HG02852 (cell line): Measurements from ENCODE around the gene DNM3.
"Not testable (repeated sequence)": the region's sequence is repeated elsewhere in the genome, so short reads cannot be mapped to it uniquely, and the experiment has no call there.

Experiments
- ATAC-seq: cut with Tn5 transposase; IDR thresholded peaks from one replicate; pipeline ENCODE4 v1.9.1; 2021; ENCODE audit warnings: mild to moderate bottlenecking, moderate library complexity; ENCODE audit not compliant: unreplicated experiment

Gene DNM3

GRCh38 chr1:172005856-172006255 is 164.6 kb downstream of the DNM3 start:
- ATAC-seq, result no peak

DNA sequence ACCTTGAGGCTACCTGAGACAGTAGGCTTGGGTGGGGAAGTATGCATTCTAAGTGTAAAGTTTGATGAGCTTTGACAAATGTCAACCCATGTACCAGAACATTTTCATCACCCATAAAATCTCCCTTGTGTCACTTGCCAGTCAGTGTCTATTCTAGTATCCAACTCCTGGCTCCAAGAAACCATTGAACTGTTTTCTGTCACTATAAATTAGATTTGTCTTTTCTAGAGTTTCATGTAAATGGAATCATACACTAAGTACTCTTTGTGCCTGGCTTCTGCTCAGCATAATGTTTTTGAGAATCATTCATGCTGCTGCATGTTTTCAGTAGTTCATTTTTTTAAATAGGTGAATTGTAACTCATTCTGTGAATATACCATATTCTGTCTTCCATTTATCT is 165.4 kb downstream of the DNM3 start:
- ATAC-seq, result no peak

DNA sequence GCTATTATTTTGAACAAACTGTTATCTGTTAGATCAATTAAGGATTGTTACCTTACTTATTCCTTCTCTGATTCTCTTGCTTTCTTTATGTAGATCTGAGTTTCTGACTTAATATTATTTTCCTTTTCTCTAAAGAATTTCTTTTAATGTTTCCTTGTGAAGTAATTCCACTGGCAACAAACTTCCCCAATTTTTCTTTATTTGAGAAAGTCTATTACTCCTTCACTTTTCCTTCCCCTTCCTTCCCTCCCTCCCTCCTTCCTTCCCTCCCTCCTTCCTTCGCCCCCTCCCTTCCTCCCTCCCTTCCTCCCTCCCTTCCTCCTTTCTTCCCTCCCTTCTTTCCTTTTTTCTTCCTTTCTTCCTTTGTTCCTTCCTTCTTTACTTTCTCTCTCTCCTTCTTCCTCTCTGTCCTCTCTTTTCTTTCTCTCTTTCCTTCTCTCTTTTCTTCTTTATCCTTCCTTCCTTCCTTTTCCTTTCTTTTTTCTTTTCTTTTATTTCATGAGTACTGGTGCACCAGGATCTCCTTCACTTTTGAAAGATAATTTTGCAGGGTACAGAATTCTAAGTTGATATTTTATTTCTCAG is 177.5 kb downstream of the DNM3 start:
- ATAC-seq, result no peak

DNA sequence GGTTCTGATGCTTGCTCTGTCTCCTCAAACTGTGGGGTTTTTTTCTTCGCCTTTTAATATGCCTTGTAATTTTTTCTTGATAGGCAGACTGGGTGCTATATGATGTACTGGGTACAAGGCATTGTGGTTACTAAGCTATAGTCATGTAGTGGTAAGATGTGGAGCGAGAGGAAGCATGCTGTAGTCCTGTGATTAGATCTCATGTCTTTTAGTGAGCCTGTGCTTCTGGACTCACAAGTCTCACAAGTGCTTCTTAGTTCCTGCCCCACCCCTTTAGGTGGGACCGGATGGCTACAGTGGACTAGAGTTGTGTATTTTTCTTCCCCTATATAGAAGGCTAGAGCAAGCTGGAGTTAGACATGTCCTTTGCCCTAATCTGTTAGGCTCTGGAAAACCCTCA is 178.7 kb downstream of the DNM3 start:
- no peak for ATAC-seq

DNA sequence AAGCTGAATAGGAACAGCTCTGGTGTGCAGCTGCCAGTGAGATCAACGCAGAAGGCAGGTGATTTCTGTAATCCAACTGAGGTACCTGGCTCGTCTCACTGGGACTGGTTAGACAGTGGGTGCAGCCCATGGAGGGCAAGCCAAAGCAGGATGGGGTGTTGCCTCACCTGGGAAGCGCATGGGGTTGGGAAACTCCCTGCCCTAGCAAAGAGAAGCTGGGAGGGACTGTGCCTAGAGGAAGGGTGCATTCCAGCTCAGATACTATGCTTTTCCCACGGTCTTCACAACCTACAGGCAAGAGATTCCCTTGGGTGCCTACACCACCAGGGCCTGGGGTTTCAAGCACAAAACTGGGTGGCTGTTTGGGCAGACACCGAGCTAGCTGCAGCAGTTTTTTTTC is 183.2 kb downstream of the DNM3 start:
- no peak for ATAC-seq

GRCh38 chr1:172024944-172025738 is 183.8 kb downstream of the DNM3 start:
- not testable (repeated sequence) for ATAC-seq

- ATAC-seq, result no peak
Observed at GRCh38 chr1:172040466-172040865, 199.2 kb downstream of the DNM3 start.

- no peak for ATAC-seq
Observed at GRCh38 chr1:172041102-172041501, 199.8 kb downstream of the DNM3 start.

GRCh38 chr1:172041742-172042141 is 200.4 kb downstream of the DNM3 start:
- ATAC-seq, result no peak

GRCh38 chr1:172043900-172044299 is 202.6 kb downstream of the DNM3 start:
- ATAC-seq, result no peak

GRCh38 chr1:172051898-172052297 is 210.6 kb downstream of the DNM3 start:
- no peak for ATAC-seq

DNA sequence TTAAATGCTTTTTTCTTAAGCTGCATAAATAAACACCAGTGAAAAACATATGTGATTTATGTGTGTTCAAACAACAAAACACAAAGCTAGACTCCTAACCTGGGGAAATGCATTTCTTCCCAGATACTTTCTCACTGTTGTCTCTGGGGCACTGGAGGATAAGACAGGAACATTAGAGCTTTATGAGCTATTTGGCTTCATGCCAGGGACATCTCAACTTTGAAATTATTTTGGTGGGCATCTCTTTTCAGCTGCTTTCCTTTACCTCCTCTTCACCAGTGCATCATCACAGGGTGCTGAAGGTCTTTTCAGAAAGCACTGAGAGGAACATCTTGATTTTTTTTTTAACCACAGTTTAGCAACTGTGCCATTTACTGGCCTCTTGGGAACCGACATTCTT is 212.9 kb downstream of the DNM3 start:
- no peak for ATAC-seq

DNA sequence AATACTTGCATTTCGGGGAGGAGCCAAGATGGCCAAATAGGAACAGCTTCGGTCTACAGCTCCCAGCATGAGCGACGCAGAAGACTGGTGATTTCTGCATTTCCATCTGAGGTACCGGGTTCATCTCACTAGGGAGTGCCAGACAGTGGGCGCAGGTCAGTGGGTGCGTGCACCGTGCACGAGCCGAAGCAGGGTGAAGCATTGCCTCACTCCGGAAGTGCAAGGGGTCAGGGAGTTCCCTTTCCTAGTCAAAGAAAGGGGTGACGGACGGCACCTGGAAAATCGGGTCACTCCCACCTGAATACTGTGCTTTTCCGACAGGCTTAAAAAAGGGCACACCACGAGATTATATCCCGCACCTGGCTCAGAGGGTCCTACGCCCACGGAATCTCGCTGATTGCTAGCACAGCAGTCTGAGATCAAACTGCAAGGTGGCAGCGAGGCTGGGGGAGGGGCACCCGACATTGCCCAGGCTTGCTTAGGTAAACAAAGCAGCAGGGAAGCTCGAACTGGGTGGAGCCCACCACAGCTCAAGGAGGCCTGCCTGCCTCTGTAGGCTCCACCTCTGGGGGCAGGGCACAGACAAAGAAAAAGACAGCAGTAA is 214.6 kb downstream of the DNM3 start:
- not testable (repeated sequence) for ATAC-seq

GRCh38 chr1:172068334-172068733 is 227.0 kb downstream of the DNM3 start:
- ATAC-seq, result no peak

GRCh38 chr1:172069051-172069450 is 227.8 kb downstream of the DNM3 start:
- ATAC-seq, result no peak

GRCh38 chr1:172069534-172069933 is 228.2 kb downstream of the DNM3 start:
- ATAC-seq, result no peak

DNA sequence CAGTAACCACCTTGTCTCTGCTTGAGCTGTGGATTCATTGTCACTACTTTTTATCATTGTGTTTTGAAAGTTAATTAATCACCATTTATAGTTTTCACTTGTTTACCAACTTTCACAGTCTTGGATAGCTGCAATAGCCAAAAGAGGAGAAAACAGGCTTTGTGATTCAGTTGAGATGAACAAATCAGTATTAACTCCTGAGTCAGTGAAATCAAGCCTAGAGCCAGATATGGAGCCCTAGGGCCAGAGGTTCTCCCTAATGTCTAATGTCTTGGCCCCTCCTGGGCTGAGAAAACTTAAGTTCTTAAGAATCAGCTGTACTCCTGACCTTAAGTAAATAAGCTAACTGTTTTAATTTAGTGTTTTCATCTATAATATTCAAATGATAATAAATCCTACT is 228.8 kb downstream of the DNM3 start:
- ATAC-seq, result no peak

DNA sequence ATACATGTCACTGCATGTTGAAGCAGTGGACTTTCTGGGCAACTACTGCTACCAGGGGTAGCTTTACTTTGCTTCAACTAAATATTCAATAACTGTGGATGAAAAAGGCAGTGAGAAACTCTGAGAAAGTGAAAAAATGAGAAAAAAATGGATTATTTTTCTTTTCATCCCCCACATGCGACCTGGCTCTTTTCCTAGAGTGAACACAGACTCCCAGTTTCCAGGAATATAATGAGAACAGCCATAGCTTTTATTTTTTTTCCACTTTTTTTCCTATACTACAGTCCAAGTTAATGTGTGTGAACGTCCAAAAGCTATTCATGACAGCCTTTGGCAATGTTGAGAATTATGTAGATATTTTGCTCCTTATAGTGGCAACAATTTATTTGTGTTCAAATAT is 230.4 kb downstream of the DNM3 start:
- ATAC-seq, result no peak

- not testable (repeated sequence) for ATAC-seq
Observed at GRCh38 chr1:172079859-172080258, 238.6 kb downstream of the DNM3 start.

GRCh38 chr1:172083191-172083590 is 241.9 kb downstream of the DNM3 start:
- ATAC-seq, result no peak

- ATAC-seq, result no peak
Observed at GRCh38 chr1:172084876-172085275, 243.6 kb downstream of the DNM3 start.

DNA sequence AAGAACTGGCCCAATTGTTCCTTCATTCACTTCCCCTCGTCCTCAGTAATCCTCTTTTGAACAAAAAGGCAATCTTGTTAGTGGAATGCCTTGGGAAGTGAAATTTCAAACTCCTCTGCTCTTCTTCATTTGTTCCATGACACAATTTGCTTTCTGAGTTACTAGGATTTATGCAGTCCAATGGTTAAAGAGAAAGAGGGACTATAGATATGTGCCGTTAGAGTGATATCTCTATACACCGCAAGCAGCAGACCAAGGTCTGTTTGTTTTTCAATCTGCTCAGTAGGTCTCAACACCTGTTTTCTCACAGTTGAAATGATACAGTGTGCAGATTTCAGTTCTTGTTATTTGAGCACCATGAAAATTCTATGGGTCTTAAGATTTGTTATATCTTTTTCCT is 244.0 kb downstream of the DNM3 start:
- ATAC-seq, result no peak
